DMS153 treated with DMSO at 0.1 percent for 48 hours (cell line): ENCODE results near the gene LGI2.

Experiments used
- DNase-seq: peaks from one replicate; lab custom pipeline; 2025; ENCODE audit not compliant: unreplicated experiment; lab: John Stamatoyannopoulos, UW

LGI2 gene

DNA sequence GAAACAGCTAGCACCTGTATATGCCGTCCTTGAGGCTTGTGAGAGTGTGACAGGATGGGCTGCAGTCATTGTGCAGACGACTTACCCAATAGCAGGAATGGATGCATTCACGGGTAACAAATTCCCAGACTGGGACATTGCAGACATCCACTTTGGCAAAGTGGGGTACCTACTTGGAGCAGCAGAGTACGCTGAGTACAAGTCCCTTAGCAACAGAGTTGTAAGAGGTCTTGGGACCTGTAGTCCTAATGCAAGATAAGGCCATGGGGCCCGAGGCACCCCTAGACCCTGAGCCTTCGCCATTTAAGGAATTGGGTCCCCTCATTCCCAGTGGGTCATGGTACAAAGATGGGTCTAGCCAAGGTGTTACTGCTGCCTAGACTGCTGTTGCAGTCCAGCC is 62.5 kb downstream of the LGI2 start:
- DNase-seq: no peak

GRCh38 chr4:24967346-24967745 is 63.4 kb downstream of the LGI2 start:
- no peak for DNase-seq

DNA sequence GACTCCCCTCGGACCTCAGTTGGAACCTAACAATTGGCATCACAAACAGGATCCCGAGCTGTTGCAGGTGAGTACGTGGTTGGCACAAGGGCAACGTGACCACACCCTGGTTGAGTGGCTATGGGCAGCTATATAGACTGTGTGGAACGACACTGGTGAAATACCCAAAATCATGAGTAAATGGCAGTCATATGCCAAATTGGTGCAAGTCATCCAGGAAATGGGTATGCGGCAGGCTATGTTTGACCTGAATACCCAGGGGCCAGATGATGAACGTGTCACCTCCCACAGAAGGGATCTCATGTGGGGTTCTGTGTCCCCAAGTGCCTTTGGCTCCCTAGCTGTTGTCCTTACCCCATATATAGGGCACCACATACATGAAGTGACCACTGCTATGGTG is 64.7 kb downstream of the LGI2 start:
- DNase-seq: no peak

GRCh38 chr4:24965627-24966026 is 65.1 kb downstream of the LGI2 start:
- no peak for DNase-seq

DNA sequence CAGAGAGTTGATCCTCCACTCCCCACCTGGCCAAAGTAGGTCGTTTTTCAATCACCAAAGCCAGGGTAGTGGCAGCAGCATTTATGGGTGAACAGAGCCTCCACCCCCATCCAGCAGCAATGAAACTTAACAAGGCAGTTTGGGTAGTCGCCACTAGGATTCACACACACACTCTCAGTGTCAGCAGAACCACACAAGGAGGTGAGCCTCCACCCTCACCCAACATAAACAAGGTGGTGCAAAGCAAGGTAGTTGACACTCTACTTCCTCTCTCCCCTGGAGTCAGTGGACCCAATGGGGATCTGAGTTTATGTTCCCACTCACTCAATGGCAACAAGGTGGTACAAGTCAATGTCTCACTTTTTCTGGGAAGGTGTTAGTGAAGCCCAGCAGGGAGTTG is 67.5 kb downstream of the LGI2 start:
- DNase-seq: no peak

GRCh38 chr4:24957886-24958285 is 72.9 kb downstream of the LGI2 start:
- DNase-seq: no peak

- no peak for DNase-seq
Observed at GRCh38 chr4:24956763-24957162, 74.0 kb downstream of the LGI2 start.

- DNase-seq: no peak
Observed at GRCh38 chr4:24956091-24956490, 74.7 kb downstream of the LGI2 start.

DNA sequence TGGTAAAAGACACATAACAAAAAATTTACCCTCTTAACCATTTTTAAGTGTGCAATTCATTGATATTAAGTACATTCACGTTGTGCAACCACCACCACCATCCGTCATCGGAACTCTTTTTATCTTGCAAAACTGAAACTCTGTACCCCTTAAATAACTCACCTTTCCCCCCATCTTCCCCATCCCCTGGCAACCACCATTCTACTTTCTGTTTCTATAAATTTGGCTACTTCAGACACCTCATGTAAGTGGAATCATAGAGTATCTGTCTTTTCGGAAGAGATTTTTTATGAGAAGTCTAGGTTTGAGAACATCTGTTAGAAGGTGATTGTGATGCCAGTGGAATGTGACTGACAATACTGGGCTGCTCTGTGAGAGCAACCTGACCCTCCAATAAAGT is 78.1 kb downstream of the LGI2 start:
- no peak for DNase-seq

GRCh38 chr4:24949970-24950369 is 80.8 kb downstream of the LGI2 start:
- no peak for DNase-seq
